SJSA1 (cell line): Measurements from ENCODE around the gene CLEC3B. TPM values are rescaled to one million over a fixed set of nuclear protein-coding genes. Genes with fewer than 3 reads are reported as not detected.
"Not testable (repeated sequence)": the region's sequence is repeated elsewhere in the genome, so short reads cannot be mapped to it uniquely, and the experiment has no call there.

ENCODE experiments used
- DNase-seq, 2 experiments: peaks; one replicate each; pipeline ENCODE4 v3.0.0-alpha.2; 2015 to 2020; ENCODE audit warnings: low spot score in 2 of 2, low read depth in 1 of 2
- H3K27ac ChIP-seq: fragments of 250-450 bp; sonication (Bioruptor Pico); 2 replicates; pipeline ENCODE4 v1.5.1; 2020; ENCODE audit warnings: mild to moderate bottlenecking, moderate library complexity
- H3K27me3 ChIP-seq: fragments of 250-450 bp; sonication (Bioruptor Pico); replicated peaks from 2 replicates; pipeline ENCODE4 v1.5.1; 2020; ENCODE audit warnings: mild to moderate bottlenecking, moderate library complexity
- H3K36me3 ChIP-seq: fragments of 250-450 bp; sonication (Bioruptor Pico); 2 replicates; pipeline ENCODE4 v1.5.1; 2020; ENCODE audit warnings: mild to moderate bottlenecking
- H3K4me1 ChIP-seq: fragments of 250-450 bp; sonication (Bioruptor Pico); replicated peaks from 2 replicates; pipeline ENCODE4 v1.6.1; 2021; ENCODE audit warnings: mild to moderate bottlenecking
- H3K4me3 ChIP-seq: fragments of 250-450 bp; sonication (Bioruptor Pico); 2 replicates; pipeline ENCODE4 v1.5.1; 2020; ENCODE audit warnings: mild to moderate bottlenecking
- H3K9me3 ChIP-seq: fragments of 250-450 bp; sonication (Bioruptor Pico); replicated peaks from 2 replicates; pipeline ENCODE4 v1.5.1; 2020; ENCODE audit warnings: mild to moderate bottlenecking
- total RNA-seq: library from RNA; depleted of rRNA; stranded (reverse); fragments of >200 nt; shearing (Covaris generic); gene quantifications from 2 replicates; pipeline ENCODE4 v1.2.3, GENCODE V29; 2014; rRNA removed

The CLEC3B gene
- 4.4 and 11.6 TPM in 2 replicates for total RNA-seq

- Histone ChIP-seq H3K9me3 (no peaks in the 10 kb centered on the region), H3K4me3 (no peak within 1 kb of the TSS), H3K27me3 (no peaks in the 10 kb centered on the region), H3K4me1 (peaks cover 29% of the 10 kb centered on the region), H3K36me3 (no peaks in the 10 kb centered on the region), H3K27ac (peak within 1 kb of the TSS; percentile 31)
- DNase-seq: peak; percentile 53 to 67
Measured at GRCh38 chr3:45026038-45026437, at the start of gene CLEC3B. Gene CLEC3B (plus strand): TSS chr3:45026303. CDS start chr3:45026363, 60 bp downstream.

DNA sequence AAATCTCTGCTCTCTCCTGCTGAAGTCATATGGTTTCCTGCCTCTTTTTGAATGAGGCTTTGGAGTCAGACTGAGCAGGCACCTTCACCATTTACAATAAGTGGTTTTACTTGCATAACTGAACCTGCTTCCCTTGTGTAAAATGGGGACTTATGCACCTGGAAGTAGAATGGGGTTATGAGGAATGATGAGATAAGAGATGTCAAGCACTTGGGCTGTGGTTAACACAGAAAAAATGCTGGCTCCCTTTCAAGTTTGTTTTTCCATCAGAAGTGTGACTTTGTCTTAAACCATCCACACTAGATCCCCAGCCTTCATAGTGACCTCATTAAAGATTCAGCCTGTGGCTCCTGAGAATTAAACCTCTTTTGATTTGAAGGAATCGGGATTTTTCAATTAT is 44.9 kb upstream of the CLEC3B start:
- no peak overlapping the region for H3K4me3 ChIP-seq
- no peak overlapping the region for H3K27ac ChIP-seq
- H3K9me3 ChIP-seq: no peaks in the 10 kb centered on the region
- H3K27me3 ChIP-seq: no peaks in the 10 kb centered on the region
- H3K36me3 ChIP-seq: peaks cover 2% of the 10 kb centered on the region; the same call in 1 of the 2 replicates
- DNase-seq: no peak
- 0 out of 2 replicates have a peak, but pooled peaks cover 7% of the 10 kb centered on the region for H3K4me1 ChIP-seq

GRCh38 chr3:44981751-44982150 is 44.4 kb upstream of the CLEC3B start:
- Histone ChIP-seq H3K36me3 (no peaks in the 10 kb centered on the region), H3K4me3 (no peak overlapping the region), H3K27ac (no peak overlapping the region), H3K9me3 (no peaks in the 10 kb centered on the region), H3K27me3 (no peaks in the 10 kb centered on the region), H3K4me1 (0 out of 2 replicates have a peak, but pooled peaks cover 7% of the 10 kb centered on the region)
- no peak for DNase-seq

GRCh38 chr3:44982817-44983216 is 43.3 kb upstream of the CLEC3B start:
- DNase-seq: no peak
- Histone ChIP-seq H3K36me3 (no peaks in the 10 kb centered on the region), H3K27ac (no peak overlapping the region), H3K4me1 (no peaks in the 10 kb centered on the region), H3K4me3 (no peak overlapping the region), H3K9me3 (no peaks in the 10 kb centered on the region), H3K27me3 (no peaks in the 10 kb centered on the region)

- no peak for DNase-seq
- Histone ChIP-seq H3K4me1 (no peaks in the 10 kb centered on the region), H3K36me3 (no peaks in the 10 kb centered on the region), H3K27ac (no peak overlapping the region), H3K27me3 (no peaks in the 10 kb centered on the region), H3K4me3 (no peak overlapping the region), H3K9me3 (no peaks in the 10 kb centered on the region)
Measured at GRCh38 chr3:44983484-44983941, 42.6 kb upstream of the CLEC3B start.

GRCh38 chr3:44984335-44984734 is 41.8 kb upstream of the CLEC3B start:
- H3K27ac ChIP-seq: no peak overlapping the region
- DNase-seq: no peak
- no peak overlapping the region for H3K4me3 ChIP-seq

DNA sequence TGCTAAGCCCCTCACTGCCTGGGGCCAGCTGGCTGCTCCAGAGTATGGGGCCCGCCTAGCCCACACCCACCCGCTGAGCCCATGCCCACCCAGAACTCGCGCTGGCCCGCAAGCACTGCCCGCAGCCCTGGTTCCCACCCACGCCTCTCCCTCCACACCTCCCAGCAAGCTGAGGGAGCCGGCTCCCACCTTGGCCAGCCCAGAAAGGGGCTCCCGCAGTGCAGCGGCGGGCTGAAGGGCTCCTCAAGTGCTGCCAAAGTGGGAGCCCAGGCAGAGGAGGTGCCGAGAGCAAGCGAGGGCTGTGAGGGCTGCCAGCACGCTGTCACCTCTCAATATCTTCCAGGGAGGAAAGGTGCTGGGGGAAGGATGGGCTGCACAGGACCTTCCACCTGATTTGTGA is 39.8 kb upstream of the CLEC3B start:
- H3K36me3 ChIP-seq, H3K27ac ChIP-seq, H3K4me3 ChIP-seq, DNase-seq, H3K9me3 ChIP-seq, H3K4me1 ChIP-seq, H3K27me3 ChIP-seq: not testable (repeated sequence)

More at GRCh38 chr3:44984335-44984734, 41.8 kb upstream of the CLEC3B start:
- H3K27me3 ChIP-seq: no peaks in the 10 kb centered on the region
- no peaks in the 10 kb centered on the region for H3K4me1 ChIP-seq
- H3K36me3 ChIP-seq: no peaks in the 10 kb centered on the region
- H3K9me3 ChIP-seq: no peaks in the 10 kb centered on the region

GRCh38 chr3:44987332-44987731 is 38.8 kb upstream of the CLEC3B start:
- Histone ChIP-seq H3K27me3 (no peaks in the 10 kb centered on the region), H3K27ac (no peak overlapping the region), H3K36me3 (peaks cover 15% of the 10 kb centered on the region), H3K4me1 (peaks cover under 1% of the 10 kb centered on the region; the same call in 1 of the 2 replicates), H3K4me3 (no peak overlapping the region), H3K9me3 (no peaks in the 10 kb centered on the region)
- DNase-seq: no peak

DNA sequence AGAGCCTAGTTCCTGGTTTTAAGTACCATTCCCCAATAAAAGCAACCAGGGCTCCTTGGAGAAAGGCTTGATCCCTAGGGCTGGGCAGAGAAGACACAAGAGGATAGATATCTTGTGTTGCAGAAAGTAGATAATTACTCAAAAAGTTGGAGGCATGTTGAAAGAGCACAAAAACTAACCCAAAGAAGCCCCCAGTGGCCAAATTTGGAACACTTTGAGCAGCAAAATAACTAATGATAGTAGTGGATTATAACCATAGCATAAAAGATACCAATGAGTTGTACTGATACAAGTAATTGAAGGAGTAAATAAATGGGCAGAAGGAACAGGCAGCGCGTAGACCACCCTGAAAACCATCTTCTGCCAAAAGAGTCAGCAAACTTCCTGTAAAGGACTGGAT is 38.0 kb upstream of the CLEC3B start:
- Histone ChIP-seq H3K9me3 (no peaks in the 10 kb centered on the region), H3K36me3 (peaks cover 20% of the 10 kb centered on the region), H3K27ac (no peak overlapping the region), H3K27me3 (no peaks in the 10 kb centered on the region), H3K4me1 (peaks cover 8% of the 10 kb centered on the region), H3K4me3 (no peak overlapping the region)
- no peak for DNase-seq

GRCh38 chr3:44989141-44989540 is 37.0 kb upstream of the CLEC3B start:
- Histone ChIP-seq H3K9me3 (no peaks in the 10 kb centered on the region), H3K27me3 (no peaks in the 10 kb centered on the region), H3K36me3 (peaks cover 20% of the 10 kb centered on the region), H3K27ac (no peak overlapping the region), H3K4me3 (no peak overlapping the region), H3K4me1 (peaks cover 18% of the 10 kb centered on the region)
- no peak for DNase-seq

GRCh38 chr3:44989636-44990373 is 36.3 kb upstream of the CLEC3B start:
- DNase-seq: no peak
- Histone ChIP-seq H3K4me3 (no peak overlapping the region), H3K27me3 (no peaks in the 10 kb centered on the region), H3K9me3 (no peaks in the 10 kb centered on the region), H3K36me3 (peaks cover 20% of the 10 kb centered on the region), H3K27ac (no peak overlapping the region), H3K4me1 (peaks cover 25% of the 10 kb centered on the region)

GRCh38 chr3:44991326-44991725 is 34.8 kb upstream of the CLEC3B start:
- DNase-seq: no peak
- H3K36me3 ChIP-seq: peaks cover 24% of the 10 kb centered on the region
- H3K4me1 ChIP-seq: peaks cover 36% of the 10 kb centered on the region
- H3K4me3 ChIP-seq: no peak overlapping the region
- H3K9me3 ChIP-seq: no peaks in the 10 kb centered on the region
- H3K27me3 ChIP-seq: no peaks in the 10 kb centered on the region
- H3K27ac ChIP-seq: no peak overlapping the region

GRCh38 chr3:44992555-44993470 is 33.3 kb upstream of the CLEC3B start:
- no peaks in the 10 kb centered on the region for H3K9me3 ChIP-seq
- H3K36me3 ChIP-seq: peaks cover 39% of the 10 kb centered on the region
- DNase-seq: no peak
- peaks cover 36% of the 10 kb centered on the region for H3K4me1 ChIP-seq
- H3K27me3 ChIP-seq: no peaks in the 10 kb centered on the region
- H3K27ac ChIP-seq: peak overlapping the region; percentile 26
- H3K4me3 ChIP-seq: no peak overlapping the region
